Kidney epithelial cell (primary cell): ENCODE results near the gene BCORL1. TPM values are rescaled to one million over a fixed set of nuclear protein-coding genes. Genes with fewer than 3 reads are reported as not detected.

ENCODE experiments used
- DNase-seq: peaks from one replicate; pipeline ENCODE4 v3.0.0-alpha.2; 2010; ENCODE audit warnings: low read depth
- H3K27me3 ChIP-seq: 2 replicates; pipeline ENCODE4 v1.6.0; 2011; ENCODE audit warnings: low read length; ENCODE audit not compliant: control insufficient read depth, insufficient read depth
- H3K36me3 ChIP-seq: 2 replicates; pipeline ENCODE4 v1.5.1; 2011; ENCODE audit warnings: low read length; ENCODE audit not compliant: control insufficient read depth, insufficient read depth
- H3K4me3 ChIP-seq: 2 replicates; pipeline ENCODE4 v1.5.1; 2011; ENCODE audit warnings: low read depth, mild to moderate bottlenecking, control low read depth, low read length
- CTCF ChIP-seq: IDR thresholded peaks from 2 replicates; pipeline ENCODE4 v1.5.1; 2011; ENCODE audit warnings: mild to moderate bottlenecking, moderate library complexity, low read length, control low read depth, inconsistent platforms; ENCODE audit not compliant: insufficient read depth, poor library complexity, severe bottlenecking
- total RNA-seq: library from RNA; depleted of rRNA; stranded (reverse); fragments of >200 nt; gene quantifications from 2 replicates; pipeline ENCODE4 v1.2.3, GENCODE V29; 2015

The BCORL1 gene
- 4.8 and 5.8 TPM in 2 replicates for total RNA-seq

- TF ChIP-seq CTCF: no peak
- no peaks in the 10 kb centered on the region for H3K36me3 ChIP-seq
- peak; percentile 55 for DNase-seq
- no peaks in the 10 kb centered on the region for H3K27me3 ChIP-seq
- peak within 1 kb of the TSS; percentile 57 for H3K4me3 ChIP-seq
These were observed at the start of gene BCORL1 for GRCh38 chrX:129982300-129983251. Gene BCORL1, plus strand, starts transcription at chrX:129982635. Its CDS starts 22,597 bp downstream, at chrX:130005232.

- no peaks in the 10 kb centered on the region for H3K36me3 ChIP-seq
- TF ChIP-seq CTCF: no peak
- DNase-seq: no peak
- peak overlapping the region; percentile 17 for H3K4me3 ChIP-seq
- H3K27me3 ChIP-seq: peaks cover 13% of the 10 kb centered on the region
These were observed 49.6 kb upstream of the BCORL1 start for GRCh38 chrX:129932821-129933321.

- no peak for DNase-seq
- no peaks in the 10 kb centered on the region for H3K36me3 ChIP-seq
- peaks cover 16% of the 10 kb centered on the region for H3K27me3 ChIP-seq
- no peak overlapping the region for H3K4me3 ChIP-seq
- no peak for TF ChIP-seq CTCF
These were observed 48.7 kb upstream of the BCORL1 start for GRCh38 chrX:129933700-129934099.

- no peak for TF ChIP-seq CTCF
These were observed 48.0 kb upstream of the BCORL1 start for GRCh38 chrX:129934461-129934860.

GRCh38 chrX:129934952-129935351 lies 47.5 kb upstream of the BCORL1 start:
- Histone ChIP-seq H3K4me3 (no peak overlapping the region), H3K36me3 (no peaks in the 10 kb centered on the region), H3K27me3 (peaks cover 16% of the 10 kb centered on the region)
- DNase-seq: no peak
- no peak for TF ChIP-seq CTCF

More at GRCh38 chrX:129934461-129934860, 48.0 kb upstream of the BCORL1 start:
- no peak overlapping the region for H3K4me3 ChIP-seq
- no peak for DNase-seq
- no peaks in the 10 kb centered on the region for H3K36me3 ChIP-seq
- peaks cover 16% of the 10 kb centered on the region for H3K27me3 ChIP-seq
